ENCODE data around the gene TBCK. TPM values are rescaled to one million over a fixed set of nuclear protein-coding genes. Genes with fewer than 3 reads are reported as not detected.

TBCK gene
- polyA plus RNA-seq, 1 of the 3 experiments (the other 2 are of a cell fraction): 14.6 TPM

- no peaks in the 10 kb centered on the region for H3K9me2 ChIP-seq
- H3K9ac ChIP-seq: no peak overlapping the region
- H2AFZ ChIP-seq (ENCODE audit: low read depth): no peak overlapping the region
- no peak overlapping the region for H3K27ac ChIP-seq (ENCODE audit: low read depth in 2 of 2, low read length in 1 of 2)
- no peaks in the 10 kb centered on the region for H4K20me1 ChIP-seq (ENCODE audit: insufficient read depth)
- no peaks in the 10 kb centered on the region; a peak in 1 of 4 replicates for H3K4me1 ChIP-seq (ENCODE audit: control insufficient read depth in 1 of 2, insufficient read depth in 2 of 2, low read depth in 1 of 2, low read length in 1 of 2)
- no peak for TF ChIP-seq JUND (IDR thresholded peaks at IDR 0.05)
- TF ChIP-seq RXRA (IDR thresholded peaks at IDR 0.05; ENCODE audit: borderline replicate concordance, low read depth): no peak
- TF ChIP-seq MEF2A (IDR thresholded peaks at IDR 0.05; ENCODE audit: borderline replicate concordance, low read depth): no peak
- TF ChIP-seq NFIC (IDR thresholded peaks at IDR 0.05; ENCODE audit: borderline replicate concordance): no peak
- no peak for TF ChIP-seq YY1 (IDR thresholded peaks at IDR 0.05; ENCODE audit: low read depth)
- no peak for TF ChIP-seq EZH2phosphoT487 (IDR thresholded peaks at IDR 0.05; ENCODE audit: borderline replicate concordance, low read depth)
- no peak for TF ChIP-seq TEAD4 (IDR thresholded peaks at IDR 0.05; ENCODE audit: borderline replicate concordance, insufficient read depth)
- no peak for TF ChIP-seq SMC3 (IDR thresholded peaks at IDR 0.05; ENCODE audit: low read depth, low read length)
- TF ChIP-seq PBX3 (IDR thresholded peaks at IDR 0.05): no peak
- no peak for TF ChIP-seq GABPA (IDR thresholded peaks at IDR 0.05; ENCODE audit: low read depth)
- no peak for TF ChIP-seq FOSL2 (IDR thresholded peaks at IDR 0.05; ENCODE audit: borderline replicate concordance, low read depth)
- WGBS (ENCODE audit: low lambda C conversion rate): 95% methylated on average over 5 of the region's 5 CpGs
- H3K36me3 ChIP-seq (replicated peaks in 1 of 2; ENCODE audit: control insufficient read depth in 1 of 2, insufficient read depth in 2 of 2, low read length in 1 of 2): peaks cover 79 to 87% of the 10 kb centered on the region in 2 experiments
- ChIA-PET CTCF (interaction anchor here (1.0 kb wide), 1 partner anchor 36 kb away, joined by 3 read pairs; no protein-coding TSS in a partner anchor), POLR2A (no interaction called here)
- no peaks in the 10 kb centered on the region for H3K9me3 ChIP-seq
- H3F3A ChIP-seq (replicated peaks; ENCODE audit: insufficient read depth): peaks cover 30% of the 10 kb centered on the region
- peaks cover 5% of the 10 kb centered on the region for H3K79me2 ChIP-seq (ENCODE audit: insufficient read depth)
- no peaks in the 10 kb centered on the region for H3K27me3 ChIP-seq (ENCODE audit: insufficient read depth)
- no peak overlapping the region for H3K4me2 ChIP-seq
- DNase-seq: no peak
- no peak overlapping the region for H3K4me3 ChIP-seq (ENCODE audit: low read depth in 2 of 2, low read length in 1 of 2)
These were observed 17.2 kb upstream of the TBCK start for GRCh38 chr4:106333186-106333585.

- WGBS (ENCODE audit: low lambda C conversion rate): 64% methylated on average over 1 of the region's 1 CpG
- TF ChIP-seq SMC3 (IDR thresholded peaks at IDR 0.05; ENCODE audit: low read depth, low read length) (0 out of 2 replicates have a peak, but pooled peaks have one; percentile 31), CTCF (IDR thresholded peaks at IDR 0.05) (peak; percentile 78), REST (IDR thresholded peaks at IDR 0.05; ENCODE audit: low read depth, low read length) (no peak), RAD21 (IDR thresholded peaks at IDR 0.05; ENCODE audit: low read length) (peak; percentile 55), ZBTB33 (IDR thresholded peaks at IDR 0.05; ENCODE audit: borderline replicate concordance, low read depth) (no peak)
- H3F3A ChIP-seq (replicated peaks; ENCODE audit: insufficient read depth): peaks cover 36% of the 10 kb centered on the region
- DNase-seq: peak; percentile 44
- ChIA-PET CTCF (interaction anchor here (0.5 to 1.5 kb wide), 12 partner anchors 9 to 853 kb away, joined by 3 to 6 read pairs (median 3); partner anchors contain the start of genes GSTCD and INTS12), POLR2A (no interaction called here)
- peaks cover 79 to 86% of the 10 kb centered on the region in 2 experiments for H3K36me3 ChIP-seq (replicated peaks in 1 of 2; ENCODE audit: control insufficient read depth in 1 of 2, insufficient read depth in 2 of 2, low read length in 1 of 2)
- H3K9me3 ChIP-seq: no peaks in the 10 kb centered on the region; the same call in 1 of the 2 replicates
- peaks cover 22% of the 10 kb centered on the region for H3K79me2 ChIP-seq (ENCODE audit: insufficient read depth)
- no peak overlapping the region; a peak in 1 of 4 replicates for H3K27ac ChIP-seq (ENCODE audit: low read depth in 2 of 2, low read length in 1 of 2)
- peaks cover 0 to 8% of the 10 kb centered on the region in 2 experiments; a peak in 2 of 4 replicates for H3K4me1 ChIP-seq (ENCODE audit: control insufficient read depth in 1 of 2, insufficient read depth in 2 of 2, low read depth in 1 of 2, low read length in 1 of 2)
- no peak overlapping the region for H2AFZ ChIP-seq (ENCODE audit: low read depth)
- peak overlapping the region in 1 of 2 experiments; percentile 14; a peak in 1 of 4 replicates for H3K4me3 ChIP-seq (ENCODE audit: low read depth in 2 of 2, low read length in 1 of 2)
- H3K9ac ChIP-seq: no peak overlapping the region
- no peaks in the 10 kb centered on the region for H3K27me3 ChIP-seq (ENCODE audit: insufficient read depth)
- no peaks in the 10 kb centered on the region for H4K20me1 ChIP-seq (ENCODE audit: insufficient read depth)
- no peak overlapping the region for H3K4me2 ChIP-seq
- H3K9me2 ChIP-seq: no peaks in the 10 kb centered on the region
These were observed 13.1 kb upstream of the TBCK start for GRCh38 chr4:106329041-106329618.

Data from SK-N-SH (cell line).